Measurements from ENCODE around the gene CCNY.
"Not testable (repeated sequence)": the region's sequence is repeated elsewhere in the genome, so short reads cannot be mapped to it uniquely, and the experiment has no call there.

The CCNY gene

DNA sequence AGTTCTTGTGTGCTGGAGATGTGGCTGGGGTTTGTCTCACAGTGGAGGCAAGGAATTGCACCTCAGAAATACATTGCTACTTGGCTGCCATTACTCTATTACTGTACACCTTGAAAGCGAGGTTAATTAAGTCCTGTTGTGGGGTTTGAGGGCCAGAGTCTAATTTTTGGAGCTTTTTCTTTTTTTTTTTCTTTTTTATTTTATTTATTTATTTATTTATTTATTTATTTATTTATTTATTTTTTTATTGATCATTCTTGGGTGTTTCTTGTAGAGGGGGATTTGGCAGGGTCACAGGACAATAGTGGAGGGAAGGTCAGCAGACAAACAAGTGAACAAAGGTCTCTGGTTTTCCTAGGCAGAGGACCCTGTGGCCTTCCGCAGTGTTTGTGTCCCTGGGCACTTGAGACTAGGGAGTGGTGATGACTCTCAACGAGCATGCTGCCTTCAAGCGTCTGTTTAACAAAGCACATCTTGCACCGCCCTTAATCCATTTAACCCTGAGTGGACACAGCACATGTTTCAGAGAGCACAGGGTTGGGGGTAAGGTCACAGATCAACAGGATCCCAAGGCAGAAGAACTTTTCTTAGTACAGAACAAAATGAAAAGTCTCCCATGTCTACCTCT is 69.8 kb downstream of the CCNY start:
- DNase-seq (ENCODE audit: low read depth in 2 of 2) = not testable (repeated sequence)

DNA sequence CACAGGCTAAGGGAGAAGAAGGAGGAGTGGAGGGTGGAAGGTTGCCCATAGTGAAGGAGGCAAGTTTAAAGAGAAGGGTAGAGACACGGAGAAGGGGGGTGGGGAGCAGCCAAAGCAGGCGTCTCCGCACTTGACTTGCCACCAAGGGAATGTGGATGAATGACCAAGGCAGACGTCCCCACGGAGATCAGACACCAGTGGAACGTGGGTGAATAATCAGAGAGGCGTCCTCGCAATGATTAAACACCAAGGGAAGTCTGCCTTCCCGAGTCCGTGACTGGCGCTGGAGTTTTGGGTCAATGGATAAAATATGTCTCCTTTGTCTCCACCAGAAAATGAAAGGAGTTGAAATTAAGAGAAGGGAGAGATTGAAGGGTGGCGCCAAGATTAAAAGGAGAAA is 71.4 kb downstream of the CCNY start:
- DNase-seq (ENCODE audit: low read depth in 2 of 2) = not testable (repeated sequence)

DNA sequence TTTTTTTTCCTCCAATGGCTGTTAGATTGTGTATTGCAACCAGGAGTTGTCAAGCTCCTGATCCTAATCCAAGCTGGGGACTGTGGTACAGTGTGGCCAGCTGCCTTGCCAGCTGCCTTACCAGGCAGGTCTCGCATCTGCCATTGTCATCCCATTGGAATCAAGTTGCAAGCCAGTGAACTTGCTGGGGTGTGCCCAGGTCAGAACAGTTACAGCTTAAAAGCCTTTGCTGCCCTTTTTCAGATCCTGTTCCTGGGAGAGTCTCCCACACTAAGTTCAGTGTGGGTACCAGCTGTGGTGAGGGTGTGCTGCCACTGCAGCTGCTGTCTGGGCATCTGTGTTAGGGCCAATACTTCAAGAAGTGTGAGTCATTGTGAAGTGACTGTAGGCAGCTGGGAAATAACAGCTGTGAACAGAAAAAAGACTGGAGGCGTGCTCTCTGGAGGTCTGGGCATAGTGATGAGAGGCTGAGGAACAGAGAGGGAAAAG is 72.8 kb downstream of the CCNY start:
- no peak for DNase-seq (ENCODE audit: low read depth in 2 of 2)

DNA sequence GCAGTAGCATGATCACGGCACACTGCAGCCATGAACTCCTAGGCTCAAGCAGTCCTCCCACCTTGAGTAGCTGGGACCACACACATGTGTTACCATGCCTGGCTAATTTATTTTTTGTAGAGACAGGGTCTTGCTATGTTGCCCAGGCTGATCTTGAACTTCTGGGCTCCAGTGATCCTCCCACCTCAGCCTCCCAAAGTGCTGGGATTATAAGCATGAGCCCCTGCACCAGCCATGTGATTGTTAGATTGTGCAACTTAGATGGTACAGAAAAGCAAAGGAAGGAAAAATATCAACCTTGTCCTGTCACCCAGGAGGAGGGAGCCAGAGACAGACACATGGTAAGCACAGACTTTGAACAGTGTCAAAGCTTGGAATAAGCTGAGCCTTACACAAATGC is 73.5 kb downstream of the CCNY start:
- no peak for DNase-seq (ENCODE audit: low read depth in 2 of 2)

DNA sequence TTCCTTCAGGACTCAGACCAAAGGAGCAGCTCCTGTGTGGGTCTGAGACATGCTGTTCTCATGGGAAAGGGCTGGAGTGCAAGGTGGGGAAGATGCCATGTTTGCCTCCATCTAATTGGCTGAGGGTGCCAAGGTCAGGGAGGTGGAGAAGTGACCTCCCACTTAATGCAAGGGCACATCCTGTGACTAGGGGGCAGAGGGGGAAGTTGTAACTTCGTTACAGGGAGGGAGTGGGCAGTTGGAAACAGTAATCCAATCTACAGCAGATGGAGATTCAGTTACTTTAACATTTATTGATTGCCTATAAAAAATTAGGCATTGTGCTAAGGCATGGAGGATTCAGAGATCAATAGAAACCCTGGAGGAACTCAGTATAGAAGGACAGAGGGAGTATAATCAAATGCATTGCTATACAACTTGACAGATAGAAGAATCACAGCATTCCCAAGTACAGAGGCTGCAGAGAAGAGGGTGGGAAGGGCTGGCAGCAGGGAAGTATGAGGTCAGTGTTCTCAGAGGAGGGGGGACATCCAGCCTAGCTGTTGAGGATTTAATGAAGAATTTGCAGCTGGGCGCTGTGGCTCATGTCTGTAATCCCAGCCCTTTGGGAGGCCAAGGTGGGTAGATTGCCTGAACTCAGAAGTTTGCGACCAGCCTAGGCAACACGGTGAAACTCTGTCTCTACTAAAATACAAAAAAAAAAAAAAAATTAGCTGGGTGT is 75.9 kb downstream of the CCNY start:
- DNase-seq (ENCODE audit: low read depth in 2 of 2) = no peak

DNA sequence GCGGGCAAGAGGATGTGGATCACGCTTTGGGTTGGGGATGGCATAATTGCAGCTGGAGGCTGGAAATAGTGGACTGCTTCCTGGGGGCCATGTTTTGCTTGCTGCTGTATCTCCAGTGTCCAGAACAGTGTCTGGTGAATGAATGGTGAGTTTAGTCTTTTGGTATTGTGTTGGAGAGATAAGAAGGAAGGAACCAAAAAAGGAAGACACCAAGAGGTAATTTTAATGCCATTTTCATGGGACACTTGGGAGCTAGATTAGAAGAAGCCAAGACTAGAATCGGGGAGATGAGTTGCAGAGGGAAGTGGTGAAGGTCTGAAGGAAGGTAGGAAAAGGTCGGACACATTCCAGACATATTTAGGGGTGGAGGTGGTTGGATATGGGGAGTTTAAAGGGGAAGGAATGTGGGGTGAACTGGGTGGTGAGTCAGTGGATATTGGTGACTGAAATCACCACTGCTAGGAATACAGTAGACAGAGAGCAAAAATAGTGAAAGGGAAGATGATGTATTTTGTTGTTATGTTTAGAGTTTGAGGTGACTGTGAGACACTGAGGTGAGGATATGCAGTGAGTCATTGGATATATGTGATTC is 76.7 kb downstream of the CCNY start:
- DNase-seq (ENCODE audit: low read depth in 2 of 2) = no peak

DNA sequence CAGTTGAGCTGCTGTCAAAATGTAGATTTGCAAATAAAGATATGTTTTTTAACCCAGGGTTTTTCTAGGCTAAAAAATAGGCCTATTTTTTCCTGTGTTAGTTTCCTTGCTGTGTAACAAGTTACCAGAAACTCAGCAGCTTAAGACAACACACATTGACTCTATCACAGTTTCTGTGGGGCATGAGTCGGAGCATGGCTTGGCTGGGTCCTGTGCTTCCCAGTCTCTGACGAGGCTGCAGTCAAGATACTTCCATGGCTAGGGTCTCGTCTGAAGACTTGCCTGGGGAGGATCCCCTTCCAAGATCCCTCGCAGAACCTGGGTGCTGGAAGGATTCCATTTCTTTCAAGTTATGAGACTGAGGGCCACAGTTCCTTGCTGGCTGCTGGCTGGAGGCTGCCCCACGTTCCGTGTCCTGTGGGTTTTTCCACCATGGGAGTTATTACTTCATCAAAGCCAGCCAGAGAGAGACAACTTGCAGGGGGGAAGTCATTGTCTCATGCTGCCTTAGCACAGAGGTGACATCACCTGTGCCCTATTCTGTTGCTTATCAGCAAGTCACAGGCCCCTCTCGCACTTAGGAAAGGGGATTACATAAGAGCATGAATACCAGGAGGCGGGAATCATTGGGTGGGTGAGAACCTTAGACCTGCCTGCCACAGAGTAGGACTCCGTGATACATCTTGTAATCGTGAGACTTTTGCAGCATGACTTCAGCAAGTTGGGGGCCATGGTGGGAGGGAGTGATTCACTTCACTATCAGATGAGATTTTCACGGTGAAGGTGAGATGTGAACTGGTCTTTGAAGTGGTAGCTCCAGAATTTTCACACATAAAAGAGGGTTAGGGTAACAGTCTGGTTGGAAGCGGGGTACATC is 77.9 kb downstream of the CCNY start:
- DNase-seq (ENCODE audit: low read depth in 2 of 2) = no peak

DNA sequence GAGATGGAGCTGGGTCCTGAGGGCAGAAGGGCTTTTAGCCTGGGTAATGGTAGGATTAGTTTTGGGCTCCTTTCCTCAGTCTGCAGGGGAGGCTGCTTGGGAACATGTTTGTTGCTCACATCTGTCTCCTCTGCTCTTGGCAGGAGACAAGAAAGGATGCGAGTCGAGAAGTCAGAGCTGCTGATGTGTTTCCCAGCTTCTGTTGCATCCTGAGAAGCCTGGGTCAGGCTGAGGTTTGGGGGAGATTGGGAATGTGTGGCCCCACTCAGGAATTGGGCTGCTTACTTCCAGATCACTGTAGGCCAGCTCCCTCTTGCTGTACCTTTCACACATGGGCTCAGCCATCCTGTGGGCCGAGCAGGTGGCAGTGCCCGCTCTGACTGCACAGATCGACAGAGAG is 79.2 kb downstream of the CCNY start:
- DNase-seq (ENCODE audit: low read depth in 2 of 2) = no peak

DNA sequence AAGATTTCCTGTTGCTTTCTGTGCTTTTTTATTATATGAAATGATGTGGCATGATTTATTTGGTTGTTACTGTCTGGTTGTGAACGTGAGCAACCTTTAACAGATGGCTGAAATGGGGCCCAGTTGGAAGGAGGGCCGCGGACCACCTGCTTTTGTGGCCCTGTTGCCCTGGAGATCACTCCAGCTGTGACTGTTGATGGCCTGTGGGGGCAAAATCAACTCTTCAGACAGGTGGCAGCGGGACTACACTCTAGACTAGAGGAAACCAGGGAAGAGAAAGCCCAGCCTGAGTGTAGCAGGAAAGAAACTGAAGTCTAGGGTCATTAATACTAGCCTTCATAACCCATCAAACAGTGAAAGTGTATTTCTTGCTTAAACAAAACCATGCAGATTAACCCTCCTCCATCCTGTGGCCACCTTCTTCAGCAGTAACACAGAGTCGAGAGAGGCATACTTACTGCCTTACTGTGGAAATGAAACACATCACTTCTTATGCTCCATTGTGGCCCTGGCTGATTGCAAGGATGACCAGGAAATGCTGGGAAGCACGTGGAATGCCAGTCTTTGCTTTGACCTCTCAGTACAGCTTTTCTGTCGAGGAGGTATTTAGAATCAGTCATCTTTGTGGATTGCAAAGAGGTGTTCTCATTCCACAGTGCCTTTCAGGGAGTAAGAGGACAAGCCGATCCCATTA is 80.5 kb downstream of the CCNY start:
- no peak for DNase-seq (ENCODE audit: low read depth in 2 of 2)

DNA sequence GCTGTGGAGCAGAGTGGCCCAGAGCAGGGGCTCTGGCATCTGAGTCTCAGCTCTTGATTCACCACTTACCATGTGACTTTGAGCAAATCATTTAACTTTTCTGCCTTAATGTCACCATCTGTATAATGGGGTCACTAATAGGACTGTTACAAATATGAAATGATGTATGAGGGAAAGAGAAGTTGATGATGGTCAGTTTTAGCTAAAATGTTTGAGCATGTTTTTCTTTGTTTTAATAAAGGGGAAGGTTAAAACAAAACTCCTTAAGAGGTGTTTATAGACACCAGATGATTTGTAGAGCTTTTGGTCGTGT is 81.0 kb downstream of the CCNY start:
- DNase-seq (ENCODE audit: low read depth in 2 of 2) = no peak

DNA sequence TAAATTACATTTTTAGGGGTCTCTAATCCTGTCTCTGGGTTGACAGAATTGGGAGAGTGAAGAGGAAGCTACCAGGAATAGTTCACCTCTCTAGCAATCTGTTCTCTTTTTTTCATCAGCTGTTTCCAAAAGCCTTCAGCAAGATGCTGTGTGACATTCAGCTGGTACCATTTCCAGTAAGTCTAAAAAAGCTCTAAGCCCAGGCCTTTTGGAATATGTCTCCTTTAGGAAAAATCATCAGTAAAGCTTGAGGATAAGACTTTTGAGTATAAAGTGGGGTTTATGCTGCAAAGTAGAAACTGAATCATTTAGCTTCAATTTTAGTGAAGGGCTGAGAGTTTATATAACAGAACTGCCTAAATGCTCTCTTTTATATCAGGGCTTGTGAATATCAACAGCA is 81.5 kb downstream of the CCNY start:
- DNase-seq (ENCODE audit: low read depth in 2 of 2) = no peak

DNA sequence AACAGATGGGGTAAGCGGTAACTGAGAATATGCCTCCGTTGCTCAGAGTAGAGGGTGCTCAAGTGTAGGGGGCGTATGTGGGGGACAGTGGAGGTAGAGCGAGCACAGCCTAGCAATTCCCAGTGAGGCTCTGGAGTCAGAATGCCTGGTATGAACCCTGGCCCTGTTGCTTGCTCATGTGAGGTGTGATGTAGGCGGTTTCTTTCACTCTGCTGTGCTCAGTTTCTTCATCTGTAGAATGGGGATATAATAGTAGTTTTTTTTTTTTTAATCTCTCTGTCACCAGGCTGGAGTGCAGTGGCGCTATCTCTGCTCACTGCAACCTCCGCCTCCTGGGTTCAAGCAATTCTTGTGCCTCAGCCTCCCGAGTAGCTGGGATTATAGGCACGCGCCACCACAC is 82.3 kb downstream of the CCNY start:
- DNase-seq (ENCODE audit: low read depth in 2 of 2) = not testable (repeated sequence)

DNA sequence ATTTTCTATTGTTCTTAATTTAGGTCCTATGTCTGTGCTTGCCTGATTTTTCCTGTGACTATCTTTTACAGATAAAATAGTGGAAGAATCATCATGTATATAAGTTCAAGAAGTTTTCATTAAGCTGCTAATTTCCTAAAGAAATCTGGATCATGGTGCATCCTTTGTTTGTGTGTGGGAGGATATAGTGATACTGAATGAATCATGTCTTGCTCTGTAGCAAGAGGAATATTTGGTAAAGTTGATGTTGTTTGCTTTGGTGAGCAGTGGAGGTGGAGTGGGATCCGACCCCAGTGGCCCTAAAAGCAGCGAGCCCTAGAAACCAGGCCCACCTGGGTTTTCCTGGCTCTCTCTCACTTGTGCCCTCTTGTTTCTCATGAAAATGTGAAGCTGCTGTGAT is 83.7 kb downstream of the CCNY start:
- DNase-seq (ENCODE audit: low read depth in 2 of 2) = no peak

DNA sequence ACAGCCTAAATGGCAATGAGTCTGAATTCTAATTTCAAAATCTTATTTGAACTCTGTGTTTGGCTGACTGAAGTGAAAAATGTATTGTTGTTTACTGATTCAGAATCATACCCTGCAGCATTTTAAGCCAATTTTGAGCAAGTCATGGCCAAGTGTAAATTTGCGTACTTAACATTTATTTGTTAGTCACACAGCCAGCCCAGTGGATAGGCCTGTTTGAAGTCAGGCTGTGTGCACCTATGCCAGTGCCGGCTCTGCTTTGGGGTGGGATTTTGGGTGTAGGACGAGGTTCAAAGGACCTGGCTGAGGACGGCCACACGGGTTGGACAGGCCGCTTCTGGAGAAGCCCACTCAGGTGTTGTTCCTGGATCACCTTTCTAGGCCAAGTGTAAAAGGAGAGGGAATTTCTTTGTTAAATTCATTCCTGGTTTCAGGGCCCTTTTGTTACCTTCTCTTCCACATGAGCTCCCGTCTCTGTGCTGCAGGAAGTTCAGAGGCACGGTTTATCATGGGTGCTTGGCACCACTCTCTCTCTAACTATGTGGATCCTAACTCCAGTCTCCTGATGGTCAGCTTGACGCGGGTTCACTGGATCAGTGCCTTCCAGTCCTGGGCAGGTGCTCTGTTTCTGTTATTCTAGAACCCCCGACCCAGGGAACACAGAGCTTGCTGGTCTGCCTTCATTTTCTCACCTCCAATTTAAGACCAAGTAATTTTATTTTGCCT is 84.7 kb downstream of the CCNY start:
- DNase-seq (ENCODE audit: low read depth in 2 of 2) = no peak

DNA sequence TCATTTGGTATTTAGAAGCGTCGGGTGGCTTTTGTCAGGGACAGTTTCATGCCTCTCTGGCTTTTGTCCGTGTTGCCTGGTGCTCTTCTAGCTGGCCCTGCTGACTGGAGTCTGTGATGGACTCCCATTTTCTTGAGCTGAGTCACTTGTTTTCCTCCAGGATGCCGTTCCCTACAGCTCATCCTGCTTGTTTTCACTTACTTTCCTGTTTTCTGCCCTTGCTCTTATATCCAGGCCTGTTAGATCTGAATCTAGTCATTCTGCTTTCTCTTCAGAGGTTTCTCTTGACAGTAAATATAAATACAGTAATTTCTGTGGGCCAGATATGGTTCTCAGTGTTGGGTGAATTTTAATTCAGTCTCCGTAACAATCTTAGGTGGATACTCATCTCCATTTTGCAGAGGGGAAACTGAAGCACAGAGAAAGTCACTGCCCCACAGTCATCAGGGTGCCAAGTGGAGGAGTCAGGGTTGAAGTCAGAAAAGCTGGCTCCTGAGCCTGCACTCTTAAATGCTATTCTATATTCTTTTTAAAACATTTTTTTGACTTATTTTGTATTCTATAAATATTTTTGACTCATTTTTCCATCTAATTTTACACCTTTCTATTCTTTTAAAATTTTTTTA is 85.4 kb downstream of the CCNY start:
- no peak for DNase-seq (ENCODE audit: low read depth in 2 of 2)

DNA sequence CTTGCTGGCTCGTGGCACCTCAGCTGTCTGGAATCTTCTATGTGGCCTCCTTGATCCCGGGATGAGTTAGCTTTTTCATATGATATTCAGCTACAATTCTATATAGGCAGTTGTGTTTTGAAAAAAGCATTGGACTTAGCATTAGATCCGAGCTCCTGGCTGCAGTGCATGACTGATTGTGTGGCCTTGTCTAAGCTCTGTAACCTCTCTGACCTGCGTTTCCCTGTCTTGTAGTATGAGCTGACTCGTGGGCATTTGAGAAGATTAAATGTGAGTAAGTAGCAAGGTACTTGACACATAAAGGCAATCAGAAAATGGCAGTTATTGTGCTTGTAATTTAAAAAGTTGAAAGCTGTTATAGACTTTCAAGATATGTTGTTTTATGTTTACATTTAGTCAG is 85.9 kb downstream of the CCNY start:
- DNase-seq (ENCODE audit: low read depth in 2 of 2) = no peak

DNA sequence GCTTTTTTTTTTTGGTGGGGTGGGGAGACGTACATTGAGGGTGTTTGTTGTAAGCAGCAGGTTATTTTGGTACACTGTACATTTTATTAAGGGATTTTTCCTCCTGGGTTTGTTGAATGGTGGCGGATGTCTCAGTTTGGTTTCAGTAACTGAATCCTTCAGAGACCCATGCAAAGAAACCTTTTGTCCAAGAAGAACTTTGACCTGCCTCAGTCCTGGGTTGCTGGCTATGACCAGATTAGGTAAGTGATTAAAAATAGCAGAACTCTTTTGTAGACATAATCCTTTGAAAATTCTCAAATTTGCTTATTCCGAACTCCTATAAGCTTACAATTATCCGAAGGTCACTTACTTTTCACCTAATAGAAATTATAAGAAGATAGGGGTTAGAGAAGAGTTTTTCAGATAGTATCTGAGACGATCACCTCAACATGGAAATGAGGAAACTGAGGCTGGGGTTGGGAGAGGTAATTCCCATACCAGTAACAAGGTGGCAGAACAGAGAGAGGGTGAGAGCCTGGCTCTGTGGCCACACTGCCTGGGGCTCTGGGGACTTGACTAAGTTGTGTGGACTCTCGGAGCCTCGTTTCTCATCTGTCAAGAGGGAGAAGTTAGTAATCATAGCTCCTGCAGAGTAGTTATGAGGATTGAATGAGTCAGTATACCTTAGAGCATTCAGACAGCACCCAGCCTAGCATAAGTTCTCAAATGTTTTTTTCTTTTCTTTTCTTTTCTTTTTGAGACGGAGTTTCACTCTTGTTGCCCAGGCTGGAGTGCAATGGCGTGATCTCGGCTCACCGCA is 87.4 kb downstream of the CCNY start:
- no peak for DNase-seq (ENCODE audit: low read depth in 2 of 2)

DNA sequence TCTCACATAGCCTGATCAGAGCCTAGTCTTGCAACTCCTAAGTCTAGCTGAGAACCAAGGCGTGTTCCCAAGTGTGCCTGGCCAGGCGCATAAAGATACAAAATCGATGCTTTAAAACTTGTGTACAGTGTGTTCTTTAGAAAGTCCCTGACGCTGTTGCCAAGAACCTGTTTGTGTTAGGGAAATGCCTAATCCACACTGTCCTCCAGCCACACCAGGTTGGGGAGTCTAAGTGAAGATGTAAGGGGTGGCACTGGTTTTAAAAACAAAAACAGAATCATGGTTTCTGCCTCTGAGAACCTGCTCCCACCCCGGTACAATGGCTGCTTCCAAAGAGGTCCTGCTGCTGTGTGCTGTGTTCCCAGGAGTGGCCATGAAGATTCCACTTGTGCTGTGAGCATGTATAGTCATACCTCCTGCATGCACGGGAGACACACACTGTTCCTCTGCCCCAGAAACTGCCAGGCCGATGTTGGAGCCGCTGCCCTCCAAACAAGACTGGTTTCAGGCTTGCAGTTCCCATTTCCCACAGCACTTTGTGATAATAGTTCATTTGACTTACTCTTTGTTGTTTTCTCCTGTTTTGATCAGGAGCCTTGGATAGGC is 88.5 kb downstream of the CCNY start:
- DNase-seq (ENCODE audit: low read depth in 2 of 2) = no peak

DNA sequence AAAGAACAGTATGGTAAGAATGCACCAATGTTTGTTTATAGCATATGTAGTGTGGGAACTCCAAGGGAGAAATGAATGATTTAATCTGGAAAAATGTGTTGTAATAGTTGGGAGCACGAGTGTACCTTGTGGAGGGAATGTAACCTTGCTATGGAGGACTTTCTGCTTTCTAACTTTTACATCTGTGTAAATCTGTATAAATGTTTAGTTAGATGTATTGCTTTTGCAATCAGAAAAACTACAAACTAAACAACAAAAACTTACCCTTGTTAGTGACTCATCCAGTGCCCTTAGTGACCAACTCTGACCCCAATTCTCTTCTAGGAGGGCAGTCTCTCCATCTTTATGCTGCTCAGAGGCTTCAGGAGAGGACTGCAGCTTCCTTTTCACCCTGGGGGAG is 89.3 kb downstream of the CCNY start:
- no peak for DNase-seq (ENCODE audit: low read depth in 2 of 2)

Measured in stimulated activated CD8-positive, alpha-beta memory T cell treated with anti-CD3 and anti-CD28 coated beads, Interleukin-2, amount 100 ng/mL, for 1 hour (primary cell).